Immature natural killer cell (primary cell): Measurements from ENCODE around the gene MDM2. TPM values are rescaled to one million over a fixed set of nuclear protein-coding genes. Genes with fewer than 3 reads are reported as not detected.
"Not testable (repeated sequence)": the region's sequence is repeated elsewhere in the genome, so short reads cannot be mapped to it uniquely, and the experiment has no call there.

ENCODE experiments used
- DNase-seq, 3 donors: peaks; one replicate each; pipeline ENCODE4 v3.0.0; 2022; ENCODE audit warnings: mixed read lengths in 1 of 3
- H3K27ac Mint-ChIP-seq, 6 donors: one replicate each; pipeline ENCODE4 v1.8.0; 2020; ENCODE audit warnings: mixed read lengths in 6 of 6, mild to moderate bottlenecking in 5 of 6, inconsistent platforms in 4 of 6, moderate library complexity in 3 of 6
- H3K27me3 Mint-ChIP-seq, 3 donors: one replicate each; pipeline ENCODE4 v1.8.0; 2020 to 2021; ENCODE audit warnings: low read depth in 3 of 3, mild to moderate bottlenecking in 3 of 3, mixed read lengths in 3 of 3, moderate library complexity in 3 of 3, inconsistent platforms in 1 of 3
- H3K36me3 Mint-ChIP-seq, 3 donors: one replicate each; pipeline ENCODE4 v1.8.0; 2020; ENCODE audit warnings: mixed read lengths in 3 of 3, inconsistent platforms in 2 of 3, mild to moderate bottlenecking in 2 of 3
- H3K4me1 Mint-ChIP-seq, 2 donors: one replicate each; pipeline ENCODE4 v1.8.0; 2020; ENCODE audit warnings: inconsistent platforms in 2 of 2, mild to moderate bottlenecking in 2 of 2, mixed read lengths in 2 of 2, moderate library complexity in 1 of 2
- H3K4me3 Mint-ChIP-seq, 5 donors: one replicate each; pipeline ENCODE4 v1.8.0; 2020; ENCODE audit warnings: mild to moderate bottlenecking in 5 of 5, mixed read lengths in 5 of 5, inconsistent platforms in 3 of 5, moderate library complexity in 3 of 5
- H3K9me3 Mint-ChIP-seq, 6 donors: one replicate each; pipeline ENCODE4 v1.8.0; 2020; ENCODE audit warnings: mild to moderate bottlenecking in 6 of 6, mixed read lengths in 6 of 6, inconsistent platforms in 4 of 6, moderate library complexity in 3 of 6
- polyA plus RNA-seq, 3 donors: library from polyadenylated mRNA; unstranded; fragments of 300-500 nt; fragmentation: Illumina TruSeq; gene quantifications; one replicate each; pipeline ENCODE4 v1.2.3, GENCODE V29; 2021

Gene MDM2
- polyA plus RNA-seq, 3 donors from 2014 or later = 18.2 to 33.5 (median 19.9) TPM

- no peak for DNase-seq
- H3K4me1 Mint-ChIP-seq = peaks cover 13 to 24% of the 10 kb centered on the region in 2 donors
- peaks cover 17 to 31% (median 29%) of the 10 kb centered on the region in 3 donors for H3K36me3 Mint-ChIP-seq
- H3K27ac Mint-ChIP-seq = no peak overlapping the region
- H3K9me3 Mint-ChIP-seq = no peaks in the 10 kb centered on the region
- H3K27me3 Mint-ChIP-seq = no peaks in the 10 kb centered on the region
- no peak overlapping the region for H3K4me3 Mint-ChIP-seq
Measured at GRCh38 chr12:68831751-68832503, 23.9 kb downstream of the MDM2 start.

- DNase-seq = no peak
- Mint-ChIP-seq H3K27ac (no peak overlapping the region), H3K36me3 (peaks cover 17 to 28% (median 25%) of the 10 kb centered on the region in 3 donors), H3K27me3 (no peaks in the 10 kb centered on the region), H3K9me3 (no peaks in the 10 kb centered on the region), H3K4me3 (no peak overlapping the region), H3K4me1 (peaks cover 13 to 24% of the 10 kb centered on the region in 2 donors)
Measured at GRCh38 chr12:68832504-68832867, 24.5 kb downstream of the MDM2 start.

GRCh38 chr12:68833508-68833907 is 25.5 kb downstream of the MDM2 start:
- Mint-ChIP-seq H3K27ac (peak overlapping the region in 1 of 6 donors; percentile 36), H3K9me3 (no peaks in the 10 kb centered on the region), H3K27me3 (no peaks in the 10 kb centered on the region), H3K36me3 (peaks cover 17 to 33% (median 24%) of the 10 kb centered on the region in 3 donors), H3K4me1 (peaks cover 13 to 30% of the 10 kb centered on the region in 2 donors), H3K4me3 (no peak overlapping the region)
- DNase-seq = no peak

GRCh38 chr12:68835333-68835908 is 27.4 kb downstream of the MDM2 start:
- H3K36me3 Mint-ChIP-seq = peaks cover 12 to 35% (median 26%) of the 10 kb centered on the region in 3 donors

GRCh38 chr12:68837215-68837614 is 29.2 kb downstream of the MDM2 start:
- Mint-ChIP-seq H3K27ac (peak overlapping the region in 1 of 6 donors; percentile 55), H3K4me3 (no peak overlapping the region), H3K36me3 (peaks cover 18 to 41% (median 25%) of the 10 kb centered on the region in 3 donors)

More at GRCh38 chr12:68835333-68835908, 27.4 kb downstream of the MDM2 start:
- Mint-ChIP-seq H3K4me1 (peaks cover 8 to 24% of the 10 kb centered on the region in 2 donors), H3K27ac (peak overlapping the region in 3 of 6 donors; percentile 9 to 24 (median 15)), H3K9me3 (no peaks in the 10 kb centered on the region), H3K27me3 (no peaks in the 10 kb centered on the region), H3K4me3 (no peak overlapping the region)
- DNase-seq = no peak

GRCh38 chr12:68838046-68838886 is 30.3 kb downstream of the MDM2 start:
- H3K4me3 Mint-ChIP-seq = no peak overlapping the region
- peak overlapping the region in 4 of 6 donors; percentile 0 to 51 (median 14) for H3K27ac Mint-ChIP-seq

More at GRCh38 chr12:68837215-68837614, 29.2 kb downstream of the MDM2 start:
- H3K4me1 Mint-ChIP-seq = peaks cover 8 to 23% of the 10 kb centered on the region in 2 donors
- no peak for DNase-seq
- no peaks in the 10 kb centered on the region for H3K27me3 Mint-ChIP-seq
- no peaks in the 10 kb centered on the region for H3K9me3 Mint-ChIP-seq

GRCh38 chr12:68839183-68840147 is 31.5 kb downstream of the MDM2 start:
- no peaks in the 10 kb centered on the region for H3K9me3 Mint-ChIP-seq
- H3K27ac Mint-ChIP-seq = peak overlapping the region in 2 of 6 donors; percentile 4 to 74
- H3K4me1 Mint-ChIP-seq = peaks cover 9 to 27% of the 10 kb centered on the region in 2 donors
- DNase-seq = no peak
- peaks cover 16 to 37% (median 28%) of the 10 kb centered on the region in 3 donors for H3K36me3 Mint-ChIP-seq
- no peak overlapping the region for H3K4me3 Mint-ChIP-seq
- no peaks in the 10 kb centered on the region for H3K27me3 Mint-ChIP-seq

More at GRCh38 chr12:68838046-68838886, 30.3 kb downstream of the MDM2 start:
- DNase-seq = no peak
- H3K27me3 Mint-ChIP-seq = no peaks in the 10 kb centered on the region
- H3K36me3 Mint-ChIP-seq = peaks cover 18 to 41% (median 25%) of the 10 kb centered on the region in 3 donors
- H3K9me3 Mint-ChIP-seq = no peaks in the 10 kb centered on the region
- H3K4me1 Mint-ChIP-seq = peaks cover 8 to 23% of the 10 kb centered on the region in 2 donors

GRCh38 chr12:68841175-68841574 is 33.2 kb downstream of the MDM2 start:
- peaks cover 15 to 29% (median 21%) of the 10 kb centered on the region in 3 donors for H3K36me3 Mint-ChIP-seq
- not testable (repeated sequence) for H3K27me3 Mint-ChIP-seq, H3K27ac Mint-ChIP-seq, H3K4me3 Mint-ChIP-seq, H3K9me3 Mint-ChIP-seq, DNase-seq
- H3K4me1 Mint-ChIP-seq = peaks cover 4 to 15% of the 10 kb centered on the region in 2 donors

- H3K27ac Mint-ChIP-seq = peak overlapping the region in 2 of 6 donors; percentile 28 to 67
- H3K36me3 Mint-ChIP-seq = peaks cover 11 to 25% (median 17%) of the 10 kb centered on the region in 3 donors
Measured at GRCh38 chr12:68841717-68842116, 33.7 kb downstream of the MDM2 start.

GRCh38 chr12:68842123-68842522 is 34.1 kb downstream of the MDM2 start:
- Mint-ChIP-seq H3K4me3 (no peak overlapping the region), H3K4me1 (peaks cover 2 to 10% of the 10 kb centered on the region in 2 donors), H3K27me3 (no peaks in the 10 kb centered on the region), H3K36me3 (peaks cover 11 to 25% (median 17%) of the 10 kb centered on the region in 3 donors), H3K9me3 (no peaks in the 10 kb centered on the region), H3K27ac (peak overlapping the region in 2 of 6 donors; percentile 12 to 28)
- no peak for DNase-seq

More at GRCh38 chr12:68841717-68842116, 33.7 kb downstream of the MDM2 start:
- Mint-ChIP-seq H3K4me3 (no peak overlapping the region), H3K27me3 (no peaks in the 10 kb centered on the region), H3K9me3 (no peaks in the 10 kb centered on the region), H3K4me1 (peaks cover 2 to 10% of the 10 kb centered on the region in 2 donors)
- no peak for DNase-seq

GRCh38 chr12:68842784-68843567 is 35.0 kb downstream of the MDM2 start:
- Mint-ChIP-seq H3K4me1 (peaks cover 2 to 8% of the 10 kb centered on the region in 2 donors), H3K27ac (peak overlapping the region in 1 of 6 donors; percentile 26), H3K27me3 (no peaks in the 10 kb centered on the region), H3K36me3 (peaks cover 11 to 24% (median 17%) of the 10 kb centered on the region in 3 donors), H3K4me3 (no peak overlapping the region), H3K9me3 (no peaks in the 10 kb centered on the region)
- DNase-seq = no peak

GRCh38 chr12:68844318-68844745 is 36.4 kb downstream of the MDM2 start:
- H3K36me3 Mint-ChIP-seq = peaks cover 11 to 16% (median 13%) of the 10 kb centered on the region in 3 donors
- H3K9me3 Mint-ChIP-seq = no peaks in the 10 kb centered on the region
- peak overlapping the region in 3 of 6 donors; percentile 51 to 79 (median 64) for H3K27ac Mint-ChIP-seq
- H3K4me1 Mint-ChIP-seq = peaks cover 2 to 4% of the 10 kb centered on the region in 2 donors
- DNase-seq = no peak
- H3K27me3 Mint-ChIP-seq = no peaks in the 10 kb centered on the region
- H3K4me3 Mint-ChIP-seq = no peak overlapping the region
